A172 (cell line): ENCODE measurements around the gene FAM72B. TPM values are rescaled to one million over a fixed set of nuclear protein-coding genes. Genes with fewer than 3 reads are reported as not detected.
"Not testable (repeated sequence)": the region's sequence is repeated elsewhere in the genome, so short reads cannot be mapped to it uniquely, and the experiment has no call there.

Source experiments
- DNase-seq: peaks from one replicate; pipeline ENCODE4 v3.0.0-alpha.2; 2015; ENCODE audit warnings: low spot score
- total RNA-seq: library from RNA; depleted of rRNA; stranded (reverse); fragments of >200 nt; shearing (Covaris generic); gene quantifications from 2 replicates; pipeline ENCODE4 v1.2.3, GENCODE V29; 2014

Gene FAM72B
- total RNA-seq, 1 experiment from 2014 or later: 7.0 TPM

GRCh38 chr1:121200232-121200631, 16.1 kb upstream of the FAM72B start:
- DNase-seq: not testable (repeated sequence)

- DNase-seq: not testable (repeated sequence)
Measured at GRCh38 chr1:121199763-121200162, 15.6 kb upstream of the FAM72B start.

GRCh38 chr1:121197095-121197882, 13.1 kb upstream of the FAM72B start:
- DNase-seq: not testable (repeated sequence)

- DNase-seq: not testable (repeated sequence)
Measured at GRCh38 chr1:121192512-121192911, 8.4 kb upstream of the FAM72B start.

GRCh38 chr1:121187914-121188313, 3.8 kb upstream of the FAM72B start:
- not testable (repeated sequence) for DNase-seq

- not testable (repeated sequence) for DNase-seq
Measured at GRCh38 chr1:121186191-121186590, 2.1 kb upstream of the FAM72B start.

GRCh38 chr1:121185140-121185708, 1.1 kb upstream of the FAM72B start:
- not testable (repeated sequence) for DNase-seq

- not testable (repeated sequence) for DNase-seq
Measured at GRCh38 chr1:121183867-121184266, 273 bp downstream of the FAM72B start.

- DNase-seq: not testable (repeated sequence)
Measured at GRCh38 chr1:121178197-121178596, 5.9 kb downstream of the FAM72B start.

- DNase-seq: not testable (repeated sequence)
Measured at GRCh38 chr1:121176649-121177048, 7.5 kb downstream of the FAM72B start.

- not testable (repeated sequence) for DNase-seq
Measured at GRCh38 chr1:121168152-121168668, 15.9 kb downstream of the FAM72B start.

GRCh38 chr1:121167225-121167738, 16.9 kb downstream of the FAM72B start:
- DNase-seq: not testable (repeated sequence)

GRCh38 chr1:121165296-121165695, 18.8 kb downstream of the FAM72B start:
- not testable (repeated sequence) for DNase-seq

- peak; percentile 48 for DNase-seq
Measured at GRCh38 chr1:121163850-121164757, 20.0 kb downstream of the FAM72B start.

GRCh38 chr1:121161199-121161901, 22.8 kb downstream of the FAM72B start:
- DNase-seq: not testable (repeated sequence)

- DNase-seq: not testable (repeated sequence)
Measured at GRCh38 chr1:121160118-121160517, 24.0 kb downstream of the FAM72B start.

- DNase-seq: not testable (repeated sequence)
Measured at GRCh38 chr1:121157609-121158008, 26.5 kb downstream of the FAM72B start.

- not testable (repeated sequence) for DNase-seq
Measured at GRCh38 chr1:121156958-121157603, 27.1 kb downstream of the FAM72B start.

GRCh38 chr1:121155671-121156358, 28.3 kb downstream of the FAM72B start:
- peak; percentile 2 for DNase-seq

- DNase-seq: not testable (repeated sequence)
Measured at GRCh38 chr1:121154811-121155210, 29.3 kb downstream of the FAM72B start.
